IPS-15b (cell line): ENCODE data around the gene CXCL11.
"Not testable (repeated sequence)": the region's sequence is repeated elsewhere in the genome, so short reads cannot be mapped to it uniquely, and the experiment has no call there.

Experiments
- H3K27me3 ChIP-seq: one replicate; pipeline ENCODE4 v1.6.1; 2013; ENCODE audit warnings: low read length; ENCODE audit not compliant: control insufficient read depth, insufficient read depth
- H3K36me3 ChIP-seq: one replicate; pipeline ENCODE4 v1.6.1; 2013; ENCODE audit warnings: low read length; ENCODE audit not compliant: control insufficient read depth, insufficient read depth
- H3K4me1 ChIP-seq: one replicate; pipeline ENCODE4 v1.6.1; 2013; ENCODE audit warnings: mild to moderate bottlenecking, low read length; ENCODE audit not compliant: control insufficient read depth, insufficient read depth
- H3K4me3 ChIP-seq: one replicate; pipeline ENCODE4 v1.5.1; 2013; ENCODE audit warnings: low read depth, low read length
- H3K9ac ChIP-seq: one replicate; pipeline ENCODE4 v1.6.1; 2013; ENCODE audit warnings: low read depth, mild to moderate bottlenecking, low read length
- H3K9me3 ChIP-seq: one replicate; pipeline ENCODE4 v1.6.1; 2013; ENCODE audit warnings: mild to moderate bottlenecking, low read length; ENCODE audit not compliant: control insufficient read depth, insufficient read depth

Gene CXCL11

DNA sequence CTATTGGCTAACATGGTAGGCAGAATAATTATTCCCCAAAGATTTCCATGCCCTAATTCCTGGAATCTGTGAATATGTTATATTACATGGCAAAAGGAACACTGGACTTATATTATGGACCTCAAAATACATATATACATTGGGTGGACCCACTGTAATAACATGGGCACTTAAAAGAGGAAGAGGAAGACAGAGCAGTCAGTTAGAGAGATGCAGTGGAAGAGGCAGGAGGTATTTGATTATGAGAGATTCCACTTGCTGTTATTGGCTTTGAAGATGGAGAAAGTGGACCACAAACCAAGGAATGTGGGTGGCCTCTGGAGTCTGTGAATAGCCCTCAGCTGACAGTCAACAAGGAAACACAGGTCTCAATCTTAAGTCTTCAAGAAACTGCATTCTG lies 24.6 kb upstream of the CXCL11 start:
- H3K4me3 ChIP-seq, result no peak overlapping the region
- peaks cover 12% of the 10 kb centered on the region for H3K4me1 ChIP-seq
- no peaks in the 10 kb centered on the region for H3K27me3 ChIP-seq
- H3K9ac ChIP-seq, result no peak overlapping the region
- H3K9me3 ChIP-seq, result no peaks in the 10 kb centered on the region
- H3K36me3 ChIP-seq, result no peaks in the 10 kb centered on the region

DNA sequence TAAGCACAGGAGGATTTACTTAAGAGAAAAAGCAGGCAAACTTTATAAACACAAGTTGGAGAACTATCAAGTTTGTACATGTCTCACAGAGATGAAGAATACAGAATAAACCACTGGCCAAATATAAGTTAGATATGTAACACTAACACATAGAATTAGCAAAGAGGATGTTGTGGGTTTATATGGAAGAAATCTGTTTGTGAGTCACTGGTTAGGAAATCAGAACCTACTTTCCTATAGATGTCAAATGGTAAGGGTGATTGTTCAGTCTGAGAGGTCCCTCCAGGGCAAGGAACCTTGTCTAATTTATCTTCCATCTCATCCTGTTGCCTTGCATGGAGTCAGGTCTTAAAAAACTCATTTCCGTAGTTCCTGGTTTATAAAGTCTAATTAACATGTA lies 23.9 kb upstream of the CXCL11 start:
- H3K9ac ChIP-seq, result no peak overlapping the region
- H3K27me3 ChIP-seq, result no peaks in the 10 kb centered on the region
- H3K4me3 ChIP-seq, result no peak overlapping the region
- H3K4me1 ChIP-seq, result peaks cover 13% of the 10 kb centered on the region
- H3K9me3 ChIP-seq, result no peaks in the 10 kb centered on the region
- no peaks in the 10 kb centered on the region for H3K36me3 ChIP-seq

DNA sequence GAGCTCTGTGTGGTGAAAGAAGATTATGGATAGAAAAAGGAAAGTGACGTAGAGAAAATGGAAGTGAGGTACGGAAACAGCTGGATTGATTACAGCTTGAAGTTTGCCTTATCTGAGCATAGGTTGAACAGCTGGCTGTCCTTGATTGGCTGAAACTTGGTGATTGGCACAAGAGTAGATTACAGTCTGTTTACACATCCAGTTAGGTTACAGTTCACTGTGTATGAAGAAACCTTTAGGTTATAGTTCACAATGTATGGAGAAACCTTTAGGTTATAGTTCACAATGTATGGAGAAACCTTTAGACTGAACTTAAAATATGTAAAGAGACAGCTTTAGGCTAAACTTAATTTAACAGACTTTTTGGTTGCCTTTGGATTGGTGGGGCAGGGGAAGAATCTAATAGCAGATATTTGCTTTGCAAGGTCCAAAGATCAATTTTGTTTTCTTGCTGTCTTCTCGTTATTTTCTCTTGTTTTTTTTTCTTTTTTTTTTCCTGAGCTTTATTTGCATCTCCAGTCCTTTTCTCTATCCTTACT lies 23.1 kb upstream of the CXCL11 start:
- Histone ChIP-seq H3K27me3 (no peaks in the 10 kb centered on the region), H3K4me1 (peaks cover 15% of the 10 kb centered on the region), H3K4me3 (no peak overlapping the region), H3K36me3 (no peaks in the 10 kb centered on the region), H3K9me3 (no peaks in the 10 kb centered on the region), H3K9ac (no peak overlapping the region)

DNA sequence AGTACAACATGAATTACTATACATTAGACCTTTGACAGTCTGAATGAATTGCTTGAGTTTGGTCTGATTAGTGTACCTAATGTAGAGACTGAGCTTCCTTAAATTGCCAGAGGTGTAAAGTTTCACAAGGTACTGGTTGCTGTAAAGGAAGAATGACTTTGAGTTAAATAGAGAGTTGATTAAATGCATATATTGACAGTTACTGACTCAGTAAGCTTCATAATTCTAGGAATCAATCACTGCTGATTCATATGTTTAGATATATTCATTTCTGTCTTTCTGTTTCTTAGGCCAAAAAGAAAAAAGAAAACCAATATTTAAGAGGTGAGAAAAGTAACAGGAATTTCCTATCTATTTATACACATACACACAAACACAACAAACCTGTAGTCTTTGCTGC lies 22.4 kb upstream of the CXCL11 start:
- Histone ChIP-seq H3K36me3 (no peaks in the 10 kb centered on the region), H3K9me3 (no peaks in the 10 kb centered on the region), H3K4me1 (peaks cover 20% of the 10 kb centered on the region), H3K9ac (no peak overlapping the region), H3K27me3 (no peaks in the 10 kb centered on the region), H3K4me3 (no peak overlapping the region)

DNA sequence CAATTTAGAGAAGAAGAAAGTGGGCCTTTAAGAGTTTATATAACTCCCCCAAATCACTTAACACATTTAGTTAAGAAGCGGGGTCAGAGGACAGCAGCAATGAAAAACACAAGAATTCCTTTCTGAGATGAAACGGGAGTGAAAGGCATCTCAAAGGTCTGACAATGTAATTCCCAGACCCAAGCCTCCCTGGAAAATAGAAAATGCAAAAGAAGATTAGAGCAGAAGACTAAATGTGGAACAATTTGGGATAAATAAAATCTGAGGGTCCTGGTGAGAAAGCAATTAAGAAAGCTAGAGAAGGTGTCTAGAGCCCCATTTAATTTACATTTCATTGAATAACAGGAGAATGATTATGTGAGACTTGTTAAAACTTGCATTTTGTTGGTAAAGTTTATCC lies 19.6 kb upstream of the CXCL11 start:
- H3K4me3 ChIP-seq, result no peak overlapping the region
- H3K27me3 ChIP-seq, result no peaks in the 10 kb centered on the region
- peaks cover 20% of the 10 kb centered on the region for H3K4me1 ChIP-seq
- H3K9me3 ChIP-seq, result no peaks in the 10 kb centered on the region
- H3K9ac ChIP-seq, result no peak overlapping the region
- no peaks in the 10 kb centered on the region for H3K36me3 ChIP-seq

DNA sequence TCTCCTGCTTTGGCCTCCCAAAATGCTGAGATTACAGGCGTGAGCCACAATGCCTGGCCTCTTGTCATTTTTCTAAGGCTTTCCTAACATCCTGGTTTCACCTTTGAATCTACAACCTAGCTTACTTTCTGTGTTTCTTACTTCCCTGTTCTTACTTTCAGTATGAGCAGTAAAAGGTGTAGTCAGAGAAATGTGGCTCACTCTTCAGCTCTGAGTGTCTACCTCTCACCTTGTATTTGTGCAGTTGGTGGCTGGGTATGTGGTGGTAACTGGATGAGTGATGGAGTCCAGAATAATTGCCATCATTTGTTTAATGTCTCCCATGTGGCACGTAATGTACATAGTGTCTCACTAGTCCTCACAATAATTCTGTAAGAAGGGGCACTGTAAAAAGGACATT lies 19.1 kb upstream of the CXCL11 start:
- Histone ChIP-seq H3K9me3 (no peaks in the 10 kb centered on the region), H3K4me3 (no peak overlapping the region), H3K36me3 (no peaks in the 10 kb centered on the region), H3K4me1 (peaks cover 20% of the 10 kb centered on the region), H3K27me3 (no peaks in the 10 kb centered on the region), H3K9ac (no peak overlapping the region)

DNA sequence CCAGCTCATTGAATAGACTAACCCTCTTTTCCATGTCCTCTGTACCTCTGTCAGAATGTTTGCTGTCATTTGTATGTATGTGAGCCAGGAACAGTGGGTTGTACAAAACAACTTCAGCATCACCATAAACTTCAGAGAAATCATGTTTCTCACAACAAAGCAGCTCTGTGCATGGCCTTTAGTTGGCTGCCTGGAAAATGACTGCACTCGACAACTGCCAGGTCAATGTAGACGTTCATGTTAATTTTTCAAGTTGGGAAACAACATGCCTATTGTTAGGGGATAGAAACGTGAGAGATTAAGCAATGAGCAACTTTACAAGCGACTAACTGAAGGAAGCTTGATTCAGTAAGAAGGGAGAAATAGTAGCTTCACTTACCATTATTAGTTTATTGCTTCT lies 17.9 kb upstream of the CXCL11 start:
- Histone ChIP-seq H3K4me1 (peaks cover 20% of the 10 kb centered on the region), H3K27me3 (no peaks in the 10 kb centered on the region), H3K36me3 (no peaks in the 10 kb centered on the region), H3K4me3 (no peak overlapping the region), H3K9me3 (no peaks in the 10 kb centered on the region), H3K9ac (no peak overlapping the region)

DNA sequence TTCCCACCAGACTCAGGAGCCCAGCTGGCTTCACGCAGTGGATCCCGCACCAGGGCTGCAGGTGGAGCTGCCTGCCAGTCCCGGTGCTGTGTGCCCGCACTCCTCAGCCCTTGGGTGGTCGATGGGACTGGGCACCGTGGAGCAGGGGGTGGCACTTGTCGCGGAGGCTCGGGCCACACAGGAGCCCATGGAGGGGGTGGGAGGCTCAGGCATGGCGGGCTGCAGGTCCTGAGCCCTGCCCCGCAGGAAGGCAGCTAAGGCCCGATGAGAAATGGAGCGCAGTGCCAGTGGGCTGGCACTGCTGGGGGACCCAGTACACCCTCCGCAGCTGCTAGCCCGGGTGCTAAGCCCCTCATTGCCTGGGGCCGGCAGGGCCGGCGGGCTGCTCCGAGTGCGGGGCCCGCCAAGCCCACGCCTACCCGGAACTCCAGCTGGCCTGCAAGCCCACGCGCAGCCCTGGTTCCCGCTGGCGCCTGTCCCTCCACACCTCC lies 14.7 kb upstream of the CXCL11 start:
- H3K27me3 ChIP-seq, H3K9me3 ChIP-seq, H3K4me1 ChIP-seq, H3K9ac ChIP-seq, H3K36me3 ChIP-seq, H3K4me3 ChIP-seq: not testable (repeated sequence)

DNA sequence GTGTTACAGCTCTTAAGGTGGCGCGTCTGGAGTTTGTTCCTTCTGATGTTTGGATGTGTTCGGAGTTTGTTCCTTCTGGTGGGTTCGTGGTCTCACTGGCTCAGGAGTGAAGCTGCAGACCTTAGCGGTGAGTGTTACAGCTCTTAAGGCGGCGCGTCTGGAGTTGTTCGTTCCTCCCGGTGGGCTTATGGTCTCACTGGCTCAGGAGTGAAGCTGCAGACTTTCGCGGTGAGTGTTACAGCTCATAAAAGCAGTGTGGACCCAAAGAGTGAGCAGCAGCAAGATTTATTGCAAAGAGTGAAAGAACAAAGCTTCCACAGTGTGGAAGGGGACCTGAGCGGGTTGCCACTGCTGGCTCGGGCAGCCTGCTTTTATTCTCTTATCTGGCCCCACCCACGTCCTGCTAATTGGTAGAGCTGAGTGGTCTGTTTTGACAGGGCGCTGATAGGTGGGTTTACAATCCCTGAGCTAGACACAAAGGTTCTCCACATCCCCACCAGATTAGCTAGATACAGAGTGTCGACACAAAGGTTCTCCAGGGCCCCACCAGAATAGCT lies 14.1 kb upstream of the CXCL11 start:
- not testable (repeated sequence) for H3K27me3 ChIP-seq, H3K9me3 ChIP-seq, H3K36me3 ChIP-seq, H3K9ac ChIP-seq, H3K4me1 ChIP-seq
- peak overlapping the region; percentile 8 for H3K4me3 ChIP-seq

DNA sequence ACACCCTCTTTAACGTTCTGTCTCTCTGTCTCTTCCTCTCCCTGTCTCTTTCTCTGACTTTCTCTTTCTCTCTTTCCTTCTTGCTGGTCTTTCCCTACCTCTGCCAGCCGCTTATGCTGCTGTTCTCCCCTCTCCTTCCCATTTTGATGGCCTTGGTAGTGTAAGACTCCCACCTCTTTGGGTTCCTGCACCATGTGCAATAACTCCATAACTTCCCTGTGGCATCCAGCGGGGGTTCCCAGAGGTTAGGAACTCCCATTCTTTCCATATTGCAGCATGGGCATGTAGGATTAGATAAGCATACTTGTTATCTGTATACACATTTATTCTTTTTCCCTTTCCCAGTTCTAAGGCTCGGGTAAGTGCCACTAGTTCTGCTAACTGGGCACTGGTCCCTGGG lies 8.8 kb upstream of the CXCL11 start:
- H3K36me3 ChIP-seq, H3K9me3 ChIP-seq, H3K9ac ChIP-seq, H3K4me3 ChIP-seq, H3K27me3 ChIP-seq, H3K4me1 ChIP-seq: not testable (repeated sequence)

DNA sequence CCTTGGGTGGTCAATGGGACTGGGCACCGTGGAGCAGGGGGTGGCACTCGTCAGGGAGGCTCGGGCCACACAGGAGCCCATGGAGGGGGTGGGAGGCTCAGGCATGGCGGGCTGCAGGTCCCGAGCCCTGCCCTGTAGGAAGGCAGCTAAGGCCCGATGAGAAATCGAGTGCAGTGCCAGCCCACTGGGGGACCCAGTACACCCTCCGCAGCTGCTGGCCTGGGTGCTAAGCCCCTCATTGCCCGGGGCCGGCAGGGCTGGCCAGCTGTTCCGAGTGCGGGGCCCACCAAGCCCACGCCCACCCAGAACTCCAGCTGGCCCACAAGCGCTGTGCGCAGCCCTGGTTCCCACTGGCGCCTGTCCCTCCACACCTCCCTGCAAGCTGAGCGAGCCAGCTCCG lies 7.4 kb upstream of the CXCL11 start:
- H3K4me3 ChIP-seq, H3K9me3 ChIP-seq, H3K36me3 ChIP-seq, H3K4me1 ChIP-seq, H3K27me3 ChIP-seq, H3K9ac ChIP-seq: not testable (repeated sequence)

DNA sequence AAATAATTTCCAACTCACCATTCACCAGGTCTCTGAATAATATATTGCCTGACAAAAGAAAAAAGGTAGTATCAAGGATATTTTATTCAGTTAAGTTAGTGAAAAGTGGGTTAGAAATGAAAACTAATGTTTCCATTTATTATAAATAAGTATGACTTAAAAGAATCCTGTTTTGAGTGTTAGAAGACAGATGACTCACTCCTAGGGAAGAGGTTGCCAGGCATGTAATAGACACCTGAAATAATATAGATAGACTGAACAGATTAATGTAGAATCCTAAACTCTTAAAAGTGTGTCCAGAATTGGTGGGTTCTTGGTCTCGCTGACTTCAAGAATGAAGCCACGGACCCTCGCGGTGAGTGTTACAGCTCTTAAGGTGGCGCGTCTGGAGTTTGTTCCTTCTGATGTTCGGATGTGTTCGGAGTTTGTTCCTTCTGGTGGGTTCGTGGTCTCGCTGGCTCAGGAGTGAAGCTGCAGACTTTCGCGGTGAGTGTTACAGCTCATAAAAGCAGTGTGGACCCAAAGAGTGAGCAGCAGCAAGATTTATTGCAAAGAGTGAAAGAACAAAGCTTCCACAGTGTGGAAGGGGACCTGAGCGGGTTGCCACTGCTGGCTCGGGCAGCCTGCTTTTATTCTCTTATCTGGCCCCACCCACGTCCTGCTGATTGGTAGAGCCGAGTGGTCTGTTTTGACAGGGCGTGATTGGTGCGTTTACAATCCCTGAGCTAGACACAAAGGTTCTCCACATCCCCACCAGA lies 6.5 kb upstream of the CXCL11 start:
- H3K9me3 ChIP-seq, H3K9ac ChIP-seq, H3K27me3 ChIP-seq, H3K4me1 ChIP-seq, H3K4me3 ChIP-seq, H3K36me3 ChIP-seq: not testable (repeated sequence)
